Stimulated activated memory B cell treated with anti-CD40 and anti-IgM and Interleukin-4, amounts not matched to agents 10 μg/mL and 1 μg/mL and 100 μg/mL, for 72 hours (primary cell): ENCODE results near the gene PTPRU.
A peak's percentile ranks its signal among the peaks of the same experiment; 100 is the strongest.

Source experiments
- ATAC-seq: fragments of 150-1000 bp; cut with Tn5 transposase; 2 replicates; pipeline ENCODE4 v1.10.0; 2021
- H3K27ac Mint-ChIP-seq: one replicate; pipeline ENCODE4 v1.8.0; 2022; ENCODE audit warnings: mild to moderate bottlenecking, mixed read lengths
- H3K27me3 Mint-ChIP-seq: one replicate; pipeline ENCODE4 v1.8.0; 2022; ENCODE audit warnings: mixed read lengths
- H3K36me3 Mint-ChIP-seq: one replicate; pipeline ENCODE4 v1.8.0; 2022; ENCODE audit warnings: mixed read lengths
- H3K4me1 Mint-ChIP-seq: one replicate; pipeline ENCODE4 v1.8.0; 2022; ENCODE audit warnings: mixed read lengths
- H3K4me3 Mint-ChIP-seq: one replicate; pipeline ENCODE4 v1.8.0; 2022; ENCODE audit warnings: mild to moderate bottlenecking, moderate library complexity, mixed read lengths
- H3K9me3 Mint-ChIP-seq: one replicate; pipeline ENCODE4 v1.8.0; 2022; ENCODE audit warnings: mixed read lengths

Gene PTPRU

GRCh38 chr1:29368936-29369932 is 132.9 kb downstream of the PTPRU start:
- Mint-ChIP-seq H3K9me3 (peaks cover 5% of the 10 kb centered on the region), H3K27ac (no peak overlapping the region), H3K4me1 (peaks cover 9% of the 10 kb centered on the region), H3K4me3 (no peak overlapping the region), H3K36me3 (no peaks in the 10 kb centered on the region), H3K27me3 (peaks cover 48% of the 10 kb centered on the region)
- peak; percentile 7 for ATAC-seq

- Mint-ChIP-seq H3K4me3 (no peak overlapping the region), H3K27me3 (peaks cover 57% of the 10 kb centered on the region), H3K27ac (no peak overlapping the region), H3K36me3 (no peaks in the 10 kb centered on the region), H3K9me3 (peaks cover 5% of the 10 kb centered on the region), H3K4me1 (peaks cover 9% of the 10 kb centered on the region)
- ATAC-seq = no peak
These were observed 133.7 kb downstream of the PTPRU start for GRCh38 chr1:29370067-29370466.

GRCh38 chr1:29371332-29371731 is 135.0 kb downstream of the PTPRU start:
- H3K4me3 Mint-ChIP-seq = no peak overlapping the region
- ATAC-seq = no peak
- peaks cover 9% of the 10 kb centered on the region for H3K4me1 Mint-ChIP-seq
- no peaks in the 10 kb centered on the region for H3K36me3 Mint-ChIP-seq
- H3K27ac Mint-ChIP-seq = no peak overlapping the region
- H3K9me3 Mint-ChIP-seq = peaks cover 14% of the 10 kb centered on the region
- peaks cover 69% of the 10 kb centered on the region for H3K27me3 Mint-ChIP-seq

GRCh38 chr1:29372108-29372507 is 135.8 kb downstream of the PTPRU start:
- Mint-ChIP-seq H3K36me3 (no peaks in the 10 kb centered on the region), H3K27me3 (peaks cover 77% of the 10 kb centered on the region), H3K4me1 (peaks cover 9% of the 10 kb centered on the region), H3K4me3 (no peak overlapping the region), H3K27ac (no peak overlapping the region), H3K9me3 (peaks cover 18% of the 10 kb centered on the region)
- ATAC-seq = no peak
